Measurements from ENCODE around the gene DHRS12. TPM values are rescaled to one million over a fixed set of nuclear protein-coding genes. Genes with fewer than 3 reads are reported as not detected.

Gene DHRS12
- polyA plus RNA-seq, 1 experiment, result 5.6 TPM

- no peak for TF ChIP-seq CTCF (IDR thresholded peaks at IDR 0.05; ENCODE audit: insufficient read depth, low read depth, low read length)
- H3K27me3 ChIP-seq (ENCODE audit: control insufficient read depth, insufficient read depth, low read length), result peaks cover 2% of the 10 kb centered on the region
- ChIA-PET POLR2A (interaction anchor here (0.5 kb wide), 1 partner anchor 874 kb away, joined by 6 read pairs; no protein-coding TSS in a partner anchor), CTCF (interaction anchor here (0.6 to 1.4 kb wide), 5 partner anchors 12 to 382 kb away, joined by 3 to 4 read pairs (median 3); partner anchors contain the start of gene INTS6)
- no peak for DNase-seq (ENCODE audit: low read depth)
- peak overlapping the region; percentile 84 for H3K4me3 ChIP-seq (ENCODE audit: low read depth, low read length)
- H3K36me3 ChIP-seq (ENCODE audit: control insufficient read depth, insufficient read depth, low read length), result no peaks in the 10 kb centered on the region
Observed at GRCh38 chr13:51802631-51803418, 1.1 kb downstream of the DHRS12 start.

DNA sequence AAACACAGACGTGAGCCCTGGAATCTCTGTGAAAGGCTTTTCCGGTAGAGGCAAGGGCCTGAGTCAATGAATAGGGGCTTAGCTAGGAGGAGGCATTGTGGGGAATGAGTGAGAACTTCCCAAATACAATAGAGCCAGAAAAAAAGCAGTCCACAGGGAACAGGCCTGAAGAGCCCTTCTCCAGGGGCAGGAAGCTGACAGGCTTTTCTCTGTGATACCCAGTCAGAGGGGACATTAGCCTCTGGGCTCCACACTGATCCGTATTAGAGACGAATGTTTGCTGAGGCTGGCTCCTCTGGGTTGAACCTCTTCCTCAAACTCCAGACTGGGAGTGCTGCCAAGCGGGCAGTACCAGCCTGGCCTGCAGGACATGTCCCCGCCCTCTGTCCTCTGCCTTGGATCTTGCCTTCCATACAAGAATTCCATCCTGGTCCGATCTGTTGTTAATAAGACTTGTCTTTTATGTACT, 2.3 kb downstream of the DHRS12 start:
- POLR2A ChIA-PET, result interaction anchor here (0.6 kb wide), 1 partner anchor 15 kb away, joined by 3 read pairs; no protein-coding TSS in a partner anchor
- no peak for DNase-seq (ENCODE audit: low read depth)
- no peaks in the 10 kb centered on the region for H3K36me3 ChIP-seq (ENCODE audit: control insufficient read depth, insufficient read depth, low read length)
- no peak for TF ChIP-seq CTCF (IDR thresholded peaks at IDR 0.05; ENCODE audit: insufficient read depth, low read depth, low read length)
- CTCF ChIA-PET, result interaction anchor here (1.0 to 1.4 kb wide), 3 partner anchors 14 to 381 kb away, joined by 3 read pairs; no protein-coding TSS in a partner anchor
- H3K27me3 ChIP-seq (ENCODE audit: control insufficient read depth, insufficient read depth, low read length), result peaks cover 2% of the 10 kb centered on the region
- H3K4me3 ChIP-seq (ENCODE audit: low read depth, low read length), result no peak overlapping the region

DNA sequence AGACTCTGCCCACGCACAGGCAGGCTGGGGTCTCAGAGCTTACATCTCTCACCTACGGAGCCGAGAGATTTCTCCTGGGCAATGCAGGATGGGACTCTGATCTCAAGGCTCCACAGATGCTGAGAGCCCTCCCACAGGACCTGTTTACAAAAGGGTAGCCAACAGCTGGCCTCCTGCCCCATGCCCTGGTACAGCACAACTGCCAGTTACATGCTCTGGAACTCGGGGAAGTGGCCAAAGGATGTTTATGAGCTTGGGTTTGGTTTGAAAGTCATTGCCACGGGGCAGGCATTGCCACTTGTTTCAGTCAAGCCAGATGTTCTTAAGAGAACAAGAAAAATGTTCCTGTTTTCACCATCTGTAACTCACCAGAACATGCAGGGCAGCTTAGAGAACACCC, 3.5 kb downstream of the DHRS12 start:
- DNase-seq (ENCODE audit: low read depth), result no peak

GRCh38 chr13:51799261-51799660, 4.7 kb downstream of the DHRS12 start:
- POLR2A ChIA-PET, result no interaction called here
- CTCF ChIA-PET, result interaction anchor here (0.7 to 2.2 kb wide), 6 partner anchors 13 to 365 kb away, joined by 3 to 10 read pairs (median 4); no protein-coding TSS in a partner anchor
- Histone ChIP-seq H3K27me3 (ENCODE audit: control insufficient read depth, insufficient read depth, low read length) (peaks cover 2% of the 10 kb centered on the region), H3K4me3 (ENCODE audit: low read depth, low read length) (no peak overlapping the region), H3K36me3 (ENCODE audit: control insufficient read depth, insufficient read depth, low read length) (no peaks in the 10 kb centered on the region)
- TF ChIP-seq CTCF (IDR thresholded peaks at IDR 0.05; ENCODE audit: insufficient read depth, low read depth, low read length), result no peak
- DNase-seq (ENCODE audit: low read depth), result no peak

More for the DNA sequence above, 3.5 kb downstream of the DHRS12 start:
- no peak overlapping the region for H3K4me3 ChIP-seq (ENCODE audit: low read depth, low read length)
- peaks cover 2% of the 10 kb centered on the region for H3K27me3 ChIP-seq (ENCODE audit: control insufficient read depth, insufficient read depth, low read length)
- POLR2A ChIA-PET, result no interaction called here
- no peak for TF ChIP-seq CTCF (IDR thresholded peaks at IDR 0.05; ENCODE audit: insufficient read depth, low read depth, low read length)
- CTCF ChIA-PET, result interaction anchor here (1.2 kb wide), 1 partner anchor 348 kb away, joined by 3 read pairs; the partner anchor contains the start of gene INTS6
- H3K36me3 ChIP-seq (ENCODE audit: control insufficient read depth, insufficient read depth, low read length), result no peaks in the 10 kb centered on the region

Data from BJ (cell line).